Gastroesophageal sphincter (tissue), 3 donors: Measurements from ENCODE around the gene TMEM165.

Source experiments
- CTCF ChIP-seq, 4 experiments: fragments of 200-600 bp in 2 of 4; fragments of 450-650 bp in 2 of 4; sonication (generic) in 1 of 4; IDR thresholded peaks; one replicate each; pipeline ENCODE4 v1.5.1; 2017 to 2019; ENCODE audit warnings: antibody characterized with exemption in 4 of 4, mild to moderate bottlenecking in 2 of 4, moderate library complexity in 2 of 4
- EP300 ChIP-seq: sonication (generic); formaldehyde crosslinking; IDR thresholded peaks from one replicate; pipeline ENCODE4 v1.6.1; 2017; ENCODE audit warnings: antibody characterized with exemption, mild to moderate bottlenecking
- POLR2A ChIP-seq, 2 donors: fragments of 450-650 bp; IDR thresholded peaks; one replicate each; pipeline ENCODE4 v1.6.1; 2017; ENCODE audit warnings: antibody characterized with exemption in 2 of 2, mild to moderate bottlenecking in 2 of 2, moderate library complexity in 1 of 2
- POLR2AphosphoS5 ChIP-seq: sonication (generic); formaldehyde crosslinking; IDR thresholded peaks from one replicate; pipeline ENCODE4 v1.6.1; 2017; ENCODE audit warnings: antibody characterized with exemption

- TF ChIP-seq POLR2A (IDR thresholded peaks at IDR 0.05) = no peak
- TF ChIP-seq POLR2AphosphoS5 = no peak
- no peak for TF ChIP-seq CTCF (IDR thresholded peaks at IDR 0.05)
- TF ChIP-seq EP300 = no peak
These were observed 13.9 kb downstream of the TMEM165 start for GRCh38 chr4:55409468-55410171.
